ENCODE data around the gene PXMP4.

The PXMP4 gene

DNA sequence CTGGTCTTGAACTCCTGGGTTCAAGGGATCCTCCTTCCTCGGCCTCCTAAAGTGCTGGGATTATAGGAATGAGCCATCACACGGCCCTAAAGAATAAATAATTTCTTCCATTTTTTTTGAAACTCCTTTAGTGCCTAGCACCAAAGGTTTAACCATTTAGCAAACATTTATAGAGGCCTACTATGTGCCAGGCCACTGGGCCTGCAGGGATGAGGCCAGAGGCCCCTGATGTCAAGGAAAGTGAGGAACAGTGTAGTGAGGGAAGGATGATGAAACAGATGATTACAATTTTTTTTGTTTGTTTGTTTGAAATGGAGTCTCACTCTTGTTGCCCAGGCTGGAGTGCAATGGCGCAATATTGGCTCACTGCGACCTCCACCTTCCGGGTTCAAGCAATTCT lies 45.5 kb upstream of the PXMP4 start:
- H3K79me2 ChIP-seq (ENCODE audit: insufficient read depth, low read depth): no peaks in the 10 kb centered on the region
- no peak overlapping the region for H3K4me2 ChIP-seq
- H3K27ac ChIP-seq: no peak overlapping the region
- H2AFZ ChIP-seq (ENCODE audit: low read depth): no peak overlapping the region
- no peaks in the 10 kb centered on the region for H3K36me3 ChIP-seq (ENCODE audit: insufficient read depth)
- no peak overlapping the region for H3K4me3 ChIP-seq (IDR thresholded peaks at IDR 0.05; ENCODE audit: insufficient read depth, low read depth, low read length)
- TF ChIP-seq, protein P1, sequence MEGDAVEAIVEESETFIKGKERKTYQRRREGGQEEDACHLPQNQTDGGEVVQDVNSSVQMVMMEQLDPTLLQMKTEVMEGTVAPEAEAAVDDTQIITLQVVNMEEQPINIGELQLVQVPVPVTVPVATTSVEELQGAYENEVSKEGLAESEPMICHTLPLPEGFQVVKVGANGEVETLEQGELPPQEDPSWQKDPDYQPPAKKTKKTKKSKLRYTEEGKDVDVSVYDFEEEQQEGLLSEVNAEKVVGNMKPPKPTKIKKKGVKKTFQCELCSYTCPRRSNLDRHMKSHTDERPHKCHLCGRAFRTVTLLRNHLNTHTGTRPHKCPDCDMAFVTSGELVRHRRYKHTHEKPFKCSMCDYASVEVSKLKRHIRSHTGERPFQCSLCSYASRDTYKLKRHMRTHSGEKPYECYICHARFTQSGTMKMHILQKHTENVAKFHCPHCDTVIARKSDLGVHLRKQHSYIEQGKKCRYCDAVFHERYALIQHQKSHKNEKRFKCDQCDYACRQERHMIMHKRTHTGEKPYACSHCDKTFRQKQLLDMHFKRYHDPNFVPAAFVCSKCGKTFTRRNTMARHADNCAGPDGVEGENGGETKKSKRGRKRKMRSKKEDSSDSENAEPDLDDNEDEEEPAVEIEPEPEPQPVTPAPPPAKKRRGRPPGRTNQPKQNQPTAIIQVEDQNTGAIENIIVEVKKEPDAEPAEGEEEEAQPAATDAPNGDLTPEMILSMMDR (conservative IDR thresholded peaks at IDR 0.05; ENCODE audit: low read depth, low read length): no peak
- H3K9ac ChIP-seq: no peak overlapping the region
- H4K20me1 ChIP-seq (ENCODE audit: insufficient read depth): no peaks in the 10 kb centered on the region
- H3K27me3 ChIP-seq (ENCODE audit: insufficient read depth, low read depth): no peaks in the 10 kb centered on the region
- peaks cover 14% of the 10 kb centered on the region for H3K4me1 ChIP-seq (ENCODE audit: low read depth, poor library complexity, severe bottlenecking)

DNA sequence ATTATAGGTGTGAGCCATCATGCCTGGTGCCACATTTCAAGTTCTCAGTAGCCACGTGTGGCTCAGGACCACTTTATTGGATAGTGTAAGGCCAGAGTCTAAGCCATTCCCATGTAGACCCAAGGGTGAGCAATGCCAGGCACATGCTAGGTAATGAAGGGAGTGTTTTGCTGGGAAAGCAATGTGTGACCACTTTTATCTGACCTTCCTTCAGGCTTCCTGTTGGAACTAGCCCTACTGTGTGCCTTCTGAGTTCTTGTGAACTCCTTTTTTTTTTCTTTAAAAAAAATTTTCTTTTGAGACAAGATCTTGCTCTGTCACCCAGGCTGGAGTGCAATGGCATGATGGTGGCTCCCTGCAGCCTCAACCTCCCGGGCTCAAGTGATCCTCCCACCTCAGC lies 45.0 kb upstream of the PXMP4 start:
- no peak overlapping the region for H3K9ac ChIP-seq
- peaks cover 14% of the 10 kb centered on the region for H3K4me1 ChIP-seq (ENCODE audit: low read depth, poor library complexity, severe bottlenecking)
- H3K36me3 ChIP-seq (ENCODE audit: insufficient read depth): no peaks in the 10 kb centered on the region
- H3K27me3 ChIP-seq (ENCODE audit: insufficient read depth, low read depth): no peaks in the 10 kb centered on the region
- TF ChIP-seq, protein P1 (conservative IDR thresholded peaks at IDR 0.05; ENCODE audit: low read depth, low read length): no peak
- no peaks in the 10 kb centered on the region for H4K20me1 ChIP-seq (ENCODE audit: insufficient read depth)
- H3K4me2 ChIP-seq: no peak overlapping the region
- no peak overlapping the region for H3K4me3 ChIP-seq (IDR thresholded peaks at IDR 0.05; ENCODE audit: insufficient read depth, low read depth, low read length)
- H3K27ac ChIP-seq: no peak overlapping the region
- H2AFZ ChIP-seq (ENCODE audit: low read depth): no peak overlapping the region
- H3K79me2 ChIP-seq (ENCODE audit: insufficient read depth, low read depth): no peaks in the 10 kb centered on the region

DNA sequence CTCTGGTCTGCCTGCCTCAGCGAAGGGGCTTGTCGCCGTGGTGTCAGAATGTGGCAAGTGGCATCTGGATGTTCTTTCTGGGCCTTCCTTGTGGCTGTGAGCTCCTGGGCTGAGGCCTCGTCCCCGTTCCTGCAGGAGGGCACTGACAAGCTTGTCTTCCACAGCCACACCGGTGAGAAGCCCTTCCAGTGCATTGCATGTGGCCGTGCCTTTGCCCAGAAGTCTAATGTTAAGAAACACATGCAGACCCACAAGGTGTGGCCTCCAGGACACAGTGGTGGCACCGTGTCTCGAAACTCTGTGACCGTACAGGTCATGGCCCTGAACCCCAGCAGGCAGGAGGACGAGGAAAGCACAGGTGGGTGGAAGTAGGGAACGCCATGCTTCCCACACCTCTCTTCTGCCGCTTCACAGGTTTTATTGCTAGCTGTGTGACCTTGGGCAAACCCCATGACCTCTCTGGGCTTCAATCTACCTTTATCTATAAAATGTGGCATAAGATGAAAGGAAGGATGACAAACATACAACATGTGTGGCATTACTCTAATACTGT lies 41.7 kb upstream of the PXMP4 start:
- Histone ChIP-seq H3K4me1 (ENCODE audit: low read depth, poor library complexity, severe bottlenecking) (no peaks in the 10 kb centered on the region), H3K27ac (no peak overlapping the region), H3K79me2 (ENCODE audit: insufficient read depth, low read depth) (no peaks in the 10 kb centered on the region), H4K20me1 (ENCODE audit: insufficient read depth) (no peaks in the 10 kb centered on the region), H3K4me3 (IDR thresholded peaks at IDR 0.05; ENCODE audit: insufficient read depth, low read depth, low read length) (no peak overlapping the region), H3K9ac (no peak overlapping the region), H2AFZ (ENCODE audit: low read depth) (no peak overlapping the region), H3K36me3 (ENCODE audit: insufficient read depth) (no peaks in the 10 kb centered on the region), H3K4me2 (no peak overlapping the region), H3K27me3 (ENCODE audit: insufficient read depth, low read depth) (no peaks in the 10 kb centered on the region)
- TF ChIP-seq, protein P1 (conservative IDR thresholded peaks at IDR 0.05; ENCODE audit: low read depth, low read length): no peak

DNA sequence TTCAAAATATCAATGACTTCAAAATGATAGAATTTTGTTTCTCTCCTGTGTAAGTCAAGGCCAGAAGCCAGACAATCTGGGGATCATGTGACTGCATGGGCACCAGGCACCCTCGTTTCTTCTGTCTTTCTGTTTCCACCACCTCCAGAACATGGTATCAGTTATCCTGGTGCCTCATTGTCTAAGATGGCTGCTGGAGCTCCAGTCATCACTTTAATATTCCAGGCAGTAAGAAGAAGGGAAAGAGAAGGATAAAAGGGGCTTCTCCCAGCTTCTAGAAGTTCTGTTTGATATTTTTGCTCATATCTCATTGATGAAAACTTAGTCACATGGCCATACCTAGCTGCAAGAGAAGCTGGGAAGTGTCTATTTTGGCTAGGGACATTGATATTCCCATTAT lies 37.3 kb upstream of the PXMP4 start:
- TF ChIP-seq, protein P1 (conservative IDR thresholded peaks at IDR 0.05; ENCODE audit: low read depth, low read length): no peak
- H3K27ac ChIP-seq: no peak overlapping the region
- no peak overlapping the region for H3K9ac ChIP-seq
- no peaks in the 10 kb centered on the region for H3K27me3 ChIP-seq (ENCODE audit: insufficient read depth, low read depth)
- H3K36me3 ChIP-seq (ENCODE audit: insufficient read depth): no peaks in the 10 kb centered on the region
- no peak overlapping the region for H3K4me3 ChIP-seq (IDR thresholded peaks at IDR 0.05; ENCODE audit: insufficient read depth, low read depth, low read length)
- no peaks in the 10 kb centered on the region for H3K4me1 ChIP-seq (ENCODE audit: low read depth, poor library complexity, severe bottlenecking)
- no peaks in the 10 kb centered on the region for H4K20me1 ChIP-seq (ENCODE audit: insufficient read depth)
- no peaks in the 10 kb centered on the region for H3K79me2 ChIP-seq (ENCODE audit: insufficient read depth, low read depth)
- H2AFZ ChIP-seq (ENCODE audit: low read depth): no peak overlapping the region
- no peak overlapping the region for H3K4me2 ChIP-seq
